Measurements from ENCODE around the gene PPP1R7. TPM values are rescaled to one million over a fixed set of nuclear protein-coding genes. Genes with fewer than 3 reads are reported as not detected.
A peak's percentile ranks its signal among the peaks of the same experiment; 100 is the strongest.

PPP1R7 gene
- total and polyA plus RNA-seq, 10 donors: 36.1 to 89.3 (median 48.8) TPM

GRCh38 chr2:241112046-241112445, 38.2 kb upstream of the PPP1R7 start:
- Histone ChIP-seq H3K4me3 (peak overlapping the region in 3 of 8 donors; percentile 6 to 45 (median 39)), H3K9me3 (no peaks in the 10 kb centered on the region), H3K27ac (peak overlapping the region in 7 of 8 donors; percentile 5 to 87 (median 80)), H3K36me3 (peaks cover 0 to 33% (median 8%) of the 10 kb centered on the region in 6 donors), H3K4me1 (peaks cover 9 to 63% (median 30%) of the 10 kb centered on the region in 6 donors), H3K27me3 (replicated peaks in 1 of 7) (no peaks in the 10 kb centered on the region)
- no peak for TF ChIP-seq POLR2A (IDR thresholded peaks at IDR 0.05)
- no peak for TF ChIP-seq POLR2AphosphoS5 (IDR thresholded peaks at IDR 0.05)
- TF ChIP-seq CTCF (IDR thresholded peaks at IDR 0.05 in 8 of 11, conservative IDR thresholded peaks at IDR 0.05 in 3 of 11): no peak
- no peak for DNase-seq
- intact Hi-C loops (cut with DNase I; ENCODE audit: low total_unique reads): no loop called here
- 90 to 94% (median 92%) methylated on average over 17 of the region's 17 CpGs for WGBS, 5 donors

- peaks cover 9 to 57% (median 30%) of the 10 kb centered on the region in 6 donors for H3K4me1 ChIP-seq
- no peaks in the 10 kb centered on the region for H3K9me3 ChIP-seq
- no peaks in the 10 kb centered on the region for H3K27me3 ChIP-seq (replicated peaks in 1 of 7)
- WGBS, 5 donors: 63 to 73% (median 67%) methylated on average over 8 of the region's 8 CpGs
- H3K27ac ChIP-seq: peak overlapping the region in 5 of 8 donors; percentile 53 to 83 (median 80)
- no peak for TF ChIP-seq CTCF (IDR thresholded peaks at IDR 0.05 in 8 of 11, conservative IDR thresholded peaks at IDR 0.05 in 3 of 11)
- TF ChIP-seq POLR2AphosphoS5 (IDR thresholded peaks at IDR 0.05): no peak
- TF ChIP-seq POLR2A (IDR thresholded peaks at IDR 0.05): no peak
- H3K4me3 ChIP-seq: peak overlapping the region in 1 of 8 donors; percentile 39
- intact Hi-C loops (cut with DNase I; ENCODE audit: low total_unique reads): no loop called here
- peaks cover 0 to 31% (median 8%) of the 10 kb centered on the region in 6 donors for H3K36me3 ChIP-seq
- DNase-seq: no peak
These were observed 37.7 kb upstream of the PPP1R7 start for GRCh38 chr2:241112592-241112991.

- Histone ChIP-seq H3K4me3 (no peak overlapping the region), H3K36me3 (peaks cover 0 to 30% (median 8%) of the 10 kb centered on the region in 6 donors), H3K4me1 (peaks cover under 1 to 35% (median 16%) of the 10 kb centered on the region in 6 donors), H3K9me3 (no peaks in the 10 kb centered on the region), H3K27ac (no peak overlapping the region), H3K27me3 (replicated peaks in 1 of 7) (no peaks in the 10 kb centered on the region)
- no peak for DNase-seq
- WGBS, 5 donors: 90 to 99% (median 98%) methylated on average over 11 of the region's 11 CpGs
- intact Hi-C loops (cut with DNase I; ENCODE audit: low total_unique reads): no loop called here
- TF ChIP-seq POLR2A (IDR thresholded peaks at IDR 0.05): no peak
- no peak for TF ChIP-seq POLR2AphosphoS5 (IDR thresholded peaks at IDR 0.05)
- TF ChIP-seq CTCF (IDR thresholded peaks at IDR 0.05 in 8 of 11, conservative IDR thresholded peaks at IDR 0.05 in 3 of 11): no peak
These were observed 35.4 kb upstream of the PPP1R7 start for GRCh38 chr2:241114836-241115235.

GRCh38 chr2:241115361-241115760, 34.9 kb upstream of the PPP1R7 start:
- intact Hi-C loops (cut with DNase I; ENCODE audit: low total_unique reads): no loop called here
- 74 to 97% (median 89%) methylated on average over 8 of the region's 8 CpGs for WGBS, 5 donors
- no peak overlapping the region for H3K4me3 ChIP-seq
- peaks cover 0 to 30% (median 8%) of the 10 kb centered on the region in 6 donors for H3K36me3 ChIP-seq
- TF ChIP-seq POLR2AphosphoS5 (IDR thresholded peaks at IDR 0.05) (no peak), CTCF (IDR thresholded peaks at IDR 0.05 in 8 of 11, conservative IDR thresholded peaks at IDR 0.05 in 3 of 11) (no peak), POLR2A (IDR thresholded peaks at IDR 0.05) (no peak)
- H3K27ac ChIP-seq: no peak overlapping the region
- H3K9me3 ChIP-seq: no peaks in the 10 kb centered on the region
- H3K4me1 ChIP-seq: peaks cover 0 to 30% (median 11%) of the 10 kb centered on the region in 6 donors
- no peak for DNase-seq
- no peaks in the 10 kb centered on the region for H3K27me3 ChIP-seq (replicated peaks in 1 of 7)
